Middle frontal gyrus (tissue), 1 donor: Measurements from ENCODE around the gene EFCAB13.
"Not testable (repeated sequence)": the region's sequence is repeated elsewhere in the genome, so short reads cannot be mapped to it uniquely, and the experiment has no call there.

Experiments used
- DNase-seq: peaks from one replicate; pipeline ENCODE4 v3.0.0-alpha.2; 2015; ENCODE audit warnings: low spot score; ENCODE audit errors: extremely low spot score

The EFCAB13 gene

DNA sequence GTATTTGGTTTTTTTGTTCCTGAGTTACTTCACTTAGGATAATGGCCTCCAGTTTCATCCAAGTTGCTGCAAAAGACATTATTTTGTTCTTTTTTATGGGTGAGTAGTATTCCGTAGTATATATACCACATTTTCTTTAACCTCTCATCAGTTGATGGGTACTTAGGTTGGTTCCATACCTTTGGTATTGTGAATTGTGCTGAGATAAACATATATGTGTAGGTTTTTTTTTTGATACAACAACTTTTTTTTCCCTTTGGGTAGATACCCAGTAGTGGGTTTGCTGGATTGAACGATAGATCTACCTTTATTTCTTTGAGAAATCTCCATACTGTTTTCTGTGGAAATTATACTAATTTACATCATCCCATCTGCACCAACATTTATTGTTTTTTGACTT is 6.8 kb downstream of the EFCAB13 start:
- DNase-seq = no peak

- DNase-seq = no peak
These were observed 8.5 kb downstream of the EFCAB13 start for GRCh38 chr17:47332287-47332686.

DNA sequence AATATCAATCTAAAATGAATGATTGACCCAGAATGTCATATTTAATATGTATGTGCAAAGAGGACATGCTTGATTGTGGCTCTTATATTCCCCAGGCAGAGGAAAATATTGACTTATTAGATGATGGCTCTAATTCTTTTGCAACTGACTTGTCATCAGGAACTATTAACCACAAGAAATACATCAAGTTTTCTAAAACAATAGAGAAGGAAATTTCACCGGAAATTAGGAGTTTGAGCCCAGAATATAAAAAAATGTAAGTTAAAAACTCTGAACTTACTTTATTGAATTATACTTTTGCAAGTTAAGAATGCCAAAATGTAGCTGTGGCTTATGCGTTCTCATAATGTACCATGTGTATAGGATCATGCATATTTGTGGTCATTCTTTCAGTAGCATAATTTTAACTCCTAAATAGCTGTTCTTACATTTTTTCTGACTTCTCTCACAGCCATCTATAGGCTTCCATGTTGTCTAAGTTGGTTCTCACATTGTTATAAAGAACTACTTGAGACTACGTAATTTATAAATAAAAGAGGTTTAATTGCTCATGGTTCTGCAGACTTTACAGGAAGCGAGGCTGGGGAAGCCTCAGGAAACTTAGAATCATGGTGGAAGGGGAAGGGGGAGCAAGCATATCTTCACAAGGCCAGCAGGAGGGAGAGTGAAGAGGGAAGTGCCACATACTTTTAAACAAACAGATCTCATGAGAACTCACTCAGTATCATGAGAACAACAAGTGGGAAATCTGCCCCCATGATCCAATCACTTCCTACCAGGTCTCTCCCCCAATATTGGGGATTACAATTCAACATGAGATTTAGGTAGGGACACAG is 11.6 kb downstream of the EFCAB13 start:
- DNase-seq = no peak

DNA sequence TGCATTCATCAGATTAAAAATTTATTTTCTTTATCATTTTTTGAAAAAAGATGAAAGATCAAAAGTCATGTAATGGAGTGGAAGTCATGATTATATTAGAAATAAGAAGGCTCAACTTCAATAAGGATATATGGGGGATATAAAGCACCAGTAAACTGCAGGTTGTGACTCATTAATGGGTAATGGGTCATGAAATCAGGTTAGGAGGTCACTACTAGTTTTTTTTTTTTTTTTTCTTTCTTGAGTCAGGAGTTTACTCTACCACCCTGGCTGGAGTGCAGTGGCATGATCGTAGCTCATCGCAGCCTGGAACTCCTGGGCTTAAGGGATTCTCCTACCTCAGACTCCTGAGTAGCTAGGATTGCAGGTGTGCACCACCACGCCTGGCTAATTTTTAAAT is 14.3 kb downstream of the EFCAB13 start:
- DNase-seq = no peak

GRCh38 chr17:47352848-47353247 is 29.1 kb downstream of the EFCAB13 start:
- DNase-seq = no peak

DNA sequence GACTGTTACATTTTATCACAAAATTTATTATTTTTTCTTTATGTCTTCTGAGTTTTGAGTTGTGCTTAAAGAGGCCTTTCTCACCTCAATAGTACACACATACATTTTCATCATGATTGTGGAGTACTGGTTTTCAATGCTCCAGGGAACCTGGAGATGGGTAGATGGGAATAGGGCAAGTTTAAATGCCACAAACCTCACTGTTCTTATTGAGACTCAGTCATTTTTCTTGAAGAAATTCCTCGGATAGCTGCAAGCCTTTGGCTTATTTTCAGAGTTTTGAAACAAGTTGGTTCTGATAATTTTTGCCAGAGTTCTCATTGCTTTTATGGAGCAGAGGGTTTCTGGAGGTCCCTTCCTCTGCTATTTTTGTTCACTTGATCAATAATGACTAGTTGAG is 34.9 kb downstream of the EFCAB13 start:
- DNase-seq = no peak

- DNase-seq = no peak
These were observed 39.4 kb downstream of the EFCAB13 start for GRCh38 chr17:47363171-47363570.

DNA sequence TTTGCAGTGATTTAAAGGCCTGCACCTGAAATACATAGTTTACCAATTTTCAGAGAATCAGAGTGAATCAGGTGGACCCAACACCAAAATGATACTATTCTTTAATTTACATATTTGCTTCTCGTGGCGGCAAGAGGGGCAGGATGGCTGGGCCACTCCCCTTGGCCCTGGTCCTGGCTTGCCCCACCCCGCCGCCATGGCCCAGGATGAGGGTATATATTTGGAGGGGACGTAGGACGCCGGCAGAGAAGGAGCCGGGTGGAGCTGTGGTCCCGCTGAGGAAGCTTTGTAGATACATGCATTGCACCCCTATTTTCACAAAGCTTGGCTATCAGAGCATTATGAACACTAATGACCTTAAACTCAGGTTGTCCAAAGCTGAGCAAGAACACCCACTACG is 43.5 kb downstream of the EFCAB13 start:
- no peak for DNase-seq

GRCh38 chr17:47368262-47368661 is 44.5 kb downstream of the EFCAB13 start:
- DNase-seq = no peak

DNA sequence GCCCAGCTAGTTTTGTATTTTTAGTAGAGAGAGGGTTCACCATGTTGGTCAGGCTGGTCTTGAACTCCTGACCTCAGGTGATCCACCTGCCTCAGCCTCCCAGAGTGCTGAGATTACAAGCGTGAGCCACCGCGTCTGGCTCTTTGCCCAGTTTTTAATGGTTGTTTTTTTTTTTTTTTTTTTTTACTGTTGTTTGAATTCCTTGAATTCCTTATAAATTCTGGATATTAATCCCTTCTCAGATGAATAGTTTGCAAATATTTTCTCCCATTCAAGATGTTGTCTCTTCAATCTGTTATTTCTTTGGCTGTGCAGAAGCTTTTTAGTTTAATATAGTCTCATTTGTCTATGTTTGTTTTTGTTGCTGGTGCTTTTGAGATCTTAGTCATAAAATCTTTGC is 47.1 kb downstream of the EFCAB13 start:
- DNase-seq = not testable (repeated sequence)

- no peak for DNase-seq
These were observed 49.2 kb downstream of the EFCAB13 start for GRCh38 chr17:47373002-47373401.

GRCh38 chr17:47376247-47376646 is 52.5 kb downstream of the EFCAB13 start:
- no peak for DNase-seq

GRCh38 chr17:47388825-47389224 is 65.1 kb downstream of the EFCAB13 start:
- DNase-seq = no peak

DNA sequence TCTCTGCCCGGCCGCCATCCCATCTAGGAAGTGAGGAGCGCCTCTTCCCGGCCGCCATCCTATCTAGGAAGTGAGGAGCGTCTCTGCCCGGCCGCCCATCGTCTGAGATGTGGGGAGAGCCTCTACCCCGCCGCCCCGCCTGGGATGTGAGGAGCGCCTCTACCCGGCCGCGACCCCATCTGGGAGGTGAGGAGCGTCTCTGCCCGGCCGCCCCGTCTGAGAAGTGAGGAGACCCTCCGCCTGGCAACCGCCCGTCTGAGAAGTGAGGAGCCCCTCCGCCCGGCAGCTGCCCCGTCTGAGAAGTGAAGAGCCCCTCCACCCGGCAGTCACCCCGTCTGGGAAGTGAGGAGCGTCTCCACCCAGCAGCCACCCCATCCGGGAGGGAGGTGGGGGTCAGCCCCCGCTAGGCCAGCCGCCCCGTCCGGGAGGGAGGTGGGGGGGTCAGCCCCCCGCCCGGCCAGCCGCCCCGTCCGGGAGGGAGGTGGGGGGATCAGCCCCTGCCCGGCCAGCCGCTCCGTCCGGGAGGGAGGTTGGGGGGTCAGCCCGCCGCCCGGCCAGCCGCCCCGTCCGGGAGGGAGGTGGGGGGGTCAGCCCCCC is 73.9 kb downstream of the EFCAB13 start:
- DNase-seq = not testable (repeated sequence)

- no peak for DNase-seq
These were observed 76.6 kb downstream of the EFCAB13 start for GRCh38 chr17:47400333-47400732.

DNA sequence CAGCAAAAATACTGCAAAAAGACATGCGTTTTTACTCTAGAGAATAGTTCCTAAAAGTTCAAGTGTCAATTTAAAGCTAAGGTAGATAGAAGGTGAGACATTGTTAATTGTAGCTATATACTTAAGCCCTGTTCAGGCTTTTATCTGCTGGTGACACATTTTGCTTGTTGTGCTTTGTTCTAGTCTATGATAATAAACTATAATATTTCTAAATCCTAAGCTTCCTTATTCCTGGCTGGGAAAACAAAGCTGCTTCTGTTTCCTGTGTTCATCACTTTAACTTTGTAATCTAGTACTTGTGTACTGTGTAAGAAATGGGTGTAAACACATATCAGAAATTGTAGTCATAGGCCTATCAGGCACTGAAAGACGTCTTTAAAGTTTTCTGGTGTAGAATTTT is 77.3 kb downstream of the EFCAB13 start:
- DNase-seq = no peak

- DNase-seq = no peak
These were observed 80.3 kb downstream of the EFCAB13 start for GRCh38 chr17:47404006-47404405.

DNA sequence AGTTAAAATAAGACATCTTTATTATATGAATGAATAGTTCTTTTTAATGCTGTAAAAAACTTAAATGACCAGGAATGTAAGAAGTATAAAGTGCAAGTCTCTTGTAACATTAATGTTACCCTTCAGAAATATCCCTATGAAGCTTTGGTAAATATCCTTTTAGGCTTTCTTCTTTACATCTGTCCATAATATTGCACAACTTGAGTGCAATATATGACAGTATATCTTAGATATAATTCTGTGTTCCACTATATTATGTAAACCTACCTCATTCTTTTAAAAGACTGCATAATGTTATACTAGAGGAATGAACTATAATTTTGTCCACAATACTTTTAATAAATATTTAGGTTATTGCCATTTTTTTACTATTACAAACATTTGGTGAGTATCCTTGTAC is 81.1 kb downstream of the EFCAB13 start:
- no peak for DNase-seq

DNA sequence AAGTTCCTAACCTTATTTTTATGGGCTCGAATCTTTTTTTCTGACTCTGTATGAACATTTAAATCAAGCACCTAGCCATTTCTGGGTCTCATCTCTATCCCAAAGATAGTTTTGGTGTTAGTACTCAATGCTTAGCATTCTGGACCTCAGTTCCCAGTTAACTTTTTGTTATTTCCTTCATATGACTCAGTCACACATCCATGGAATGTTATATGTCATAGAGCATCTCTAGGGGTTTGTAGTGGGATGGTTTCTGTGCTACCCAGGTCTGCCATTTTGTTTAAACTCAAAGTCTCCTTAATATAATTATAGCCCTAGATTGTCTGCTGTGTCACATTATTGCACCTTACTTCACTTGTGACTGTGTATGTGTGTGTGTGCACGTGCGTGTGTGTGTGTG is 90.1 kb downstream of the EFCAB13 start:
- DNase-seq = no peak

DNA sequence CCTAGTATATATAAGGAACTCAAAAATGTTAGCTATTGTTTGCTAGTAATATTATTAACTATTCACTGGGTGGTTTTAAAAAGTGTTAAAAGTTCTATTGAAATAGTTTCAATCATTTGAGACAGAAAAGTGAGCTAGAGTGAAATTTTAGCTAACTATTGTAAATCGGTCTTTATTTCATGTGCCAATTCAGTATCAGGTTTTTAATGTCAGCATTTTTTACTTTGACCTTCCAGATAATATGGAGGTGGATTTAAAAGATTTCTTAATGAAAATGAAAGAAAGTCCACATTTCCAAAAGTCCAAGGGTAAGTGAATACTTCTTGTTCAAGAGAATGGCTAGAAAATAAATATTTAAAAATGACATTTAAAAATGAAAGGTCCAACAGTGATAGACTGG is 90.9 kb downstream of the EFCAB13 start:
- DNase-seq = no peak

GRCh38 chr17:47423406-47424295 is 99.9 kb downstream of the EFCAB13 start:
- no peak for DNase-seq

DNA sequence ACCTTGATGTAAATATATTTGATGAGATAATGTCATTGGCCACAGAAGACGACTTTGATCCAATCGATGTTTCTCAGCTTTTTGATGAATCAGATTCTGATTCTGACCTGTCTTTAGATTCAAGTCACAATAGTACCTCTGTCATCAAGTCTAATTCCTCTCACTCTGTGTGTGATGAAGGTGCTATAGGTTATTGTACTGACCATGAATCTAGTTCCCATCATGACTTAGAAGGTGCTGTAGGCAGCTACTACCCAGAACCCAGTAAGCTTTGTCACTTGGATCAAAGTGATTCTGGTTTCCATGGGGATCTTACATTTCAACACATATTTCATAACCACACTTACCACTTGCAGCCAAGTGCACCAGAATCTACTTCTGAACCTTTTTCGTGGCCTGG is 101.5 kb downstream of the EFCAB13 start:
- not testable (repeated sequence) for DNase-seq
